GM21529 (cell line): Measurements from ENCODE around the gene C14orf180.
"Not testable (repeated sequence)": the region's sequence is repeated elsewhere in the genome, so short reads cannot be mapped to it uniquely, and the experiment has no call there.

Experiments
- ATAC-seq: cut with Tn5 transposase; IDR thresholded peaks from one replicate; pipeline ENCODE4 v1.9.1; 2021; ENCODE audit not compliant: unreplicated experiment

The C14orf180 gene

GRCh38 chr14:104604458-104605449, 25.2 kb downstream of the C14orf180 start, which contains the start of gene TMEM179:
Gene TMEM179 (minus strand): TSS chr14:104604772. CDS start chr14:104604741, 31 bp downstream.
- ATAC-seq: no peak

GRCh38 chr14:104609666-104610065, 30.1 kb downstream of the C14orf180 start:
- ATAC-seq: no peak

GRCh38 chr14:104610749-104611310, 31.3 kb downstream of the C14orf180 start:
- no peak for ATAC-seq

DNA sequence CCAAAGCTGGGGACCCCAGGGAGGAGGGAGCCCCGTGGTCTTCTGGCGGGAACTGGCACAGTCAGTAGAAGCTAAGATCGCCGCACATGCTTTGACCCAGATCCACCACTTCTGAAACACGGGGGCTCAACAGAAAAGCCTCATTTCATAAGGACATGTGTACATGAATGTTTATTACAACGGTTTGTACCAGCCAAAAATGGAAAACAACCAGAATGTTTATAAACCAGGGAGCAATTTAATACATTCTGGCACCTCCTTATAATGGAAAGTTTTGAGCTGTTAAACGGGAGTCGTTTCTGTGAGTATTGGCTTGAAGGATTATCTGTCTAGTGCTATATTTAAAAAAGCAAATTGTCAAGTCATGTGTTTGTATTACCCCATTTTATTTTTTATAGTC, 32.3 kb downstream of the C14orf180 start:
- ATAC-seq: no peak

GRCh38 chr14:104614126-104614812, 34.7 kb downstream of the C14orf180 start:
- no peak for ATAC-seq

DNA sequence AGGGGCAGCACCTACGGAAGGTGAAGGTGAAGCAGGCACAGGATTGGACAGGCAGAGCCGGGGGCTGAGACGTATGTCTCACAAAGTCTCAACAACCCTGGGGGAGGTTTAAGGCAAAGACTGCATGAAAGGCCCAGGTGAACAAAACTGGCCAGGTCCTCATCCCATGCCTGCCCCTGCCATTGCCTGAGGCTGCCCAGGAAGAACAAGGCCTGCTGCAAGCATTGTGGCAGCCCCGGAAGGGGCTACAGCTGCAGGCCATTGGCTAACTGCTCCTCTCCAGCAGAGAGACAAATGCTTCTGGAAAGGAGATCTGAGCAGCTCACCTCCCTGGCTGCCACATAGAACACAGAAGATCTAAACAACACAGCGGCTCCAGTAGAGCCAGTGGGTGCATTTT, 45.4 kb downstream of the C14orf180 start:
- no peak for ATAC-seq

GRCh38 chr14:104632781-104633180, 53.2 kb downstream of the C14orf180 start:
- ATAC-seq: no peak

DNA sequence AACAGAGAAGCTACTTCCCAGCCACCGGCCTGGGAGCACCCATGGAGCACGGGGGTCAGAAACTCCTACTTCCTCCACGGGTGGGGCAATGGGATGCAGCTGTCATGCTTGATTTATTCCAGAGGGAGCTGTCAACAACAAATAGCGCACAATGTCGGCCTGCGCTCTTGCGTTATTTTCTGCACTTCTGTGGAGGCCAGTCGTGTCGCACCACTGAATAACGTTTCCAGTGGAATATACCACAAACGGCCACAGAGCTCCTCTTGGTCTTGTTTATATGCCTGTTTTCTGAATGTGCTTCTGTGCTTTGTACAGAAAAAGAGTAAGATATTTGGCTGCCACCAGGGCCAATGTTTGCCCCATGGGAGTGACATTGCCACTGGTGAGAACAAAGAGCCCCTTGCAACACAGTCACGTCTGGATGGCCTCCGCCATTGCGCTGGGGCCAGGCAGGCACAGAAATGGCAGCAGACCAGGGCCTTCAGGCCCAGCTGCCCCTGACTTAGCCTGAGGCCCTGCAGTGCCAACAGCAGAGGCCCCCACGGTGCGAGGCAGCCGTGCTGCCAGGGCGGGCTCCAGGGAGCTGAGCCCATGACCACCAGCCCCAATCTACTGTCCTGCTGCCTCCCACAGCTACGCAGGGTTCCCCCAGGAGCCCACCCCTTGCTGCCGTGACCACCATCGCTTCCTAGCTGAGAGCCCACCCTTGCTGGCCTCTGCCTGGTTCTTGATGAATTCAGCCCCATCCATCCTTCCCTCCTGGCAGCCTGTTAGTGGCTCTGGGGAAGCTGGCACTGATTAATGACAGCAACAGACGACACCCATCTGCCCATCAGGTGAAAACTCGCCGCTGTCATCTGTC, 53.9 kb downstream of the C14orf180 start:
- no peak for ATAC-seq

GRCh38 chr14:104634138-104634760, 54.7 kb downstream of the C14orf180 start:
- no peak for ATAC-seq

GRCh38 chr14:104634886-104635570, 55.5 kb downstream of the C14orf180 start:
- no peak for ATAC-seq

DNA sequence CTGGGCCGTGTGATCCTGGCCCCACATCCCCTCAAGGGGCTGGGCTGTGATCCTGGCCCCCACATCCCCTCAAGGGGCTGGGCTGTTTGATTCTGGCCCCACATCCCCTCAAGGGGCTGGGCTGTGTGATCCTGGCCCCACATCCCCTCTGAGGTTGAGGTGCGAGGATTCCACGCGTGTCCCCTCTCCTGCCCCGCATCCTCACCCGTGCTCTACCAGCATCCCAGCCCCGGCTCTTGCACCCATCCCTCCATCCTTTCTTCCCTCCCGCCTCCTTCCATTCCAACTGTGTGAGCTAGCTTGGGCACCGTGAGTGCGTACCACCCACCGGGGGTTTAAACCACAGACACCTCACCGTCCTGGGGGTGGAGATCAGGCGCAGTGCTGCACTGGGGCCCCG, 56.2 kb downstream of the C14orf180 start:
- no peak for ATAC-seq

GRCh38 chr14:104636131-104636530, 56.6 kb downstream of the C14orf180 start:
- no peak for ATAC-seq

GRCh38 chr14:104636846-104637545, 57.4 kb downstream of the C14orf180 start:
- not testable (repeated sequence) for ATAC-seq

- ATAC-seq: no peak
These were observed 58.0 kb downstream of the C14orf180 start for GRCh38 chr14:104637546-104638003.

DNA sequence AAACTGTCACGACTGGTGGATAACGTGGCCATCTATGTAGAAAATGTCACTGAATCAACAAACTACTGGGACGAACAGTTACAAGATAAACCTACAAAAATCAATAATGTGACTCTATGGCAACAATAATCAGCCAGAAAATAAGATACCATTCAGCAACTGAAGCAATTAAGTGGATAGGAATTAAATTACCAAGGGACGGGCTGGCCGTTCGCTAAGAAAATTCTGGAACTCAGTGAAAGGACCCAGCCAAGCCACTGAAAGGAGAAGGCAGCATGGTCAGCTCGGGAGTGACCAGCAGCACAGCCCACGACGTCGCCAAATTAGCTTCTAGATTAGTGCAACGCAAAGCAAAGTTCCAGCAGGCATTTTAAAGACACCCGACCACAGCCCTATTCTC, 58.6 kb downstream of the C14orf180 start:
- ATAC-seq: no peak

- no peak for ATAC-seq
These were observed 59.4 kb downstream of the C14orf180 start for GRCh38 chr14:104638927-104639450.

DNA sequence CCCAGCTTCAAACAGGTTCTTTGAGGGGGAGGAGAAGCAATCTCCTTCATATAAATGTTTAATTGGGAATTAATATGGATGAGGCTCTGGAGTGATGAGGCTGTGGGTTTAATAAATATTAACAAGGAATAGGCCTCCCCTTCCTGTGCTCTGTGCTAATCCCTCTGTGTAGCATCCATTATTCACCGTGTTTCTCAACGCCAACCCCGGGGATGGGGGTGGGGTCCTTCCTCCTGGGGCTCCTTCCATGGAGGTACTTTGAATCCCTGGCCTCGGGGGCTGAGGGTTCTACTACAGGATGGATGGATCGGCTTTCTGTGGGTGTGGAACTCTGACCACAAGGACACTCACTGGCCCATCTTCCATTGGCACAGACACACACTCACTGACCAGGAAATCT, 59.9 kb downstream of the C14orf180 start:
- no peak for ATAC-seq
